Smooth muscle cell (in vitro differentiated cells): Measurements from ENCODE around the gene ECI2. TPM values are rescaled to one million over a fixed set of nuclear protein-coding genes. Genes with fewer than 3 reads are reported as not detected.

Source experiments
- DNase-seq: peaks from one replicate; lab custom pipeline; 2025; ENCODE audit not compliant: unreplicated experiment; lab: John Stamatoyannopoulos, UW
- H2AFZ ChIP-seq: fragments of 200-600 bp; sonication (generic); 2 replicates; pipeline ENCODE4 v1.6.0; 2016; ENCODE audit warnings: antibody characterized with exemption, low read depth, mild to moderate bottlenecking
- H3F3A ChIP-seq: fragments of 200-600 bp; sonication (generic); 2 replicates; pipeline ENCODE4 v1.6.0; 2017; ENCODE audit warnings: antibody characterized with exemption, low read depth
- H3K27ac ChIP-seq: fragments of 200-600 bp; sonication (generic); 2 replicates; pipeline ENCODE4 v1.5.1; 2016; ENCODE audit warnings: low read depth, mild to moderate bottlenecking
- H3K27me3 ChIP-seq: fragments of 200-600 bp; sonication (generic); 2 replicates; pipeline ENCODE4 v1.6.1; 2016; ENCODE audit warnings: low read depth, mild to moderate bottlenecking
- H3K36me3 ChIP-seq: fragments of 200-600 bp; sonication (generic); 2 replicates; pipeline ENCODE4 v1.5.1; 2016; ENCODE audit warnings: low read depth
- H3K4me1 ChIP-seq: fragments of 200-600 bp; sonication (generic); 2 replicates; pipeline ENCODE4 v1.5.1; 2016; ENCODE audit warnings: low read depth
- H3K4me2 ChIP-seq: fragments of 200-600 bp; sonication (generic); 2 replicates; pipeline ENCODE4 v1.6.0; 2016; ENCODE audit warnings: mild to moderate bottlenecking
- H3K4me3 ChIP-seq: fragments of 200-600 bp; sonication (generic); 2 replicates; pipeline ENCODE4 v1.5.1; 2016; ENCODE audit warnings: mild to moderate bottlenecking
- H3K79me2 ChIP-seq: fragments of 200-600 bp; sonication (generic); 2 replicates; pipeline ENCODE4 v1.6.0; 2016; ENCODE audit warnings: low read depth, mild to moderate bottlenecking
- H3K9ac ChIP-seq: fragments of 200-600 bp; sonication (generic); 2 replicates; pipeline ENCODE4 v1.6.0; 2016; ENCODE audit warnings: low read depth
- H3K9me3 ChIP-seq: fragments of 200-600 bp; sonication (generic); replicated peaks from 2 replicates; pipeline ENCODE4 v1.5.1; 2016; ENCODE audit warnings: low read depth
- H4K20me1 ChIP-seq: fragments of 200-600 bp; sonication (generic); 2 replicates; pipeline ENCODE4 v1.6.0; 2016; ENCODE audit warnings: low read depth
- WGBS: methylation state at CpG from one replicate; pipeline ENCODE4 v1.1.7; 2016; ENCODE audit warnings: low lambda C conversion rate; 5-methylcytosine and 5-hydroxymethylcytosine counted together
- polyA plus RNA-seq: library from polyadenylated mRNA; unstranded; fragments of >200 nt; fragmentation: Nextera tagmentation; extraction: Ambion mirVana; gene quantifications from 2 replicates; pipeline ENCODE4 v1.2.1, GENCODE V29; 2016
- total RNA-seq: library from RNA; depleted of rRNA; stranded (reverse); fragments of >200 nt; gene quantifications from 2 replicates; pipeline ENCODE4 v1.2.3, GENCODE V29; 2014
- TF ChIP-seq, protein P1 (sequence below): fragments of 200-600 bp; sonication (generic); IDR thresholded peaks from 2 replicates; pipeline ENCODE4 v1.5.1; 2017; ENCODE audit warnings: borderline replicate concordance, mild to moderate bottlenecking, antibody characterized with exemption; ENCODE audit not compliant: insufficient read depth, poor library complexity, severe bottlenecking

Gene ECI2
- total and polyA plus RNA-seq, 2 experiments from 2014 or later, result 62.0 to 69.8 TPM

DNA sequence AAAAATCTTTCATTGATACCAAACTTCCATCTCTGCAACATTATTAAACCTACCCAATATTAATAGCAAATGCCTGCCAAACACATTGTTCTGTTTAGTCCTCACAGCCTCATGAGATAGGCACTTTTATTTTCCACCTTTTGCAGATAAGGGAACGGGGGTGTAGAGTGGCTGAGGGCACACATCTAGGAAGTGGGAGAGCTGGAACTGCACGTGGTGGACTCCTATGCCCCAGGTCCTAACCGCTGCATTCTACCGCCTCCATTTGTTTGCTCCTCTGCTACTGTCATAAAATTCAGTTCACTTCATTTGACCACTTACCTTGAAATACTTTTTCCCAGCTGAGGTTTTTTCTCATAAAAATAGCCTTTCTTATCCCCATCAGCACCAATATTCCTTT is 64.0 kb downstream of the ECI2 start:
- no peak overlapping the region for H3K4me3 ChIP-seq
- WGBS, result 77% methylated on average over 4 of the region's 4 CpGs
- H3K9me3 ChIP-seq, result no peaks in the 10 kb centered on the region
- H3K27me3 ChIP-seq, result no peaks in the 10 kb centered on the region
- TF ChIP-seq, protein P1, sequence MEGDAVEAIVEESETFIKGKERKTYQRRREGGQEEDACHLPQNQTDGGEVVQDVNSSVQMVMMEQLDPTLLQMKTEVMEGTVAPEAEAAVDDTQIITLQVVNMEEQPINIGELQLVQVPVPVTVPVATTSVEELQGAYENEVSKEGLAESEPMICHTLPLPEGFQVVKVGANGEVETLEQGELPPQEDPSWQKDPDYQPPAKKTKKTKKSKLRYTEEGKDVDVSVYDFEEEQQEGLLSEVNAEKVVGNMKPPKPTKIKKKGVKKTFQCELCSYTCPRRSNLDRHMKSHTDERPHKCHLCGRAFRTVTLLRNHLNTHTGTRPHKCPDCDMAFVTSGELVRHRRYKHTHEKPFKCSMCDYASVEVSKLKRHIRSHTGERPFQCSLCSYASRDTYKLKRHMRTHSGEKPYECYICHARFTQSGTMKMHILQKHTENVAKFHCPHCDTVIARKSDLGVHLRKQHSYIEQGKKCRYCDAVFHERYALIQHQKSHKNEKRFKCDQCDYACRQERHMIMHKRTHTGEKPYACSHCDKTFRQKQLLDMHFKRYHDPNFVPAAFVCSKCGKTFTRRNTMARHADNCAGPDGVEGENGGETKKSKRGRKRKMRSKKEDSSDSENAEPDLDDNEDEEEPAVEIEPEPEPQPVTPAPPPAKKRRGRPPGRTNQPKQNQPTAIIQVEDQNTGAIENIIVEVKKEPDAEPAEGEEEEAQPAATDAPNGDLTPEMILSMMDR, result no peak
- no peaks in the 10 kb centered on the region for H4K20me1 ChIP-seq
- no peak for DNase-seq
- no peaks in the 10 kb centered on the region for H3K4me1 ChIP-seq
- H3K9ac ChIP-seq, result no peak overlapping the region
- H3F3A ChIP-seq, result no peaks in the 10 kb centered on the region
- H2AFZ ChIP-seq, result no peak overlapping the region
- H3K79me2 ChIP-seq, result no peaks in the 10 kb centered on the region
- no peak overlapping the region for H3K4me2 ChIP-seq
- H3K27ac ChIP-seq, result no peak overlapping the region
- H3K36me3 ChIP-seq, result no peaks in the 10 kb centered on the region

DNA sequence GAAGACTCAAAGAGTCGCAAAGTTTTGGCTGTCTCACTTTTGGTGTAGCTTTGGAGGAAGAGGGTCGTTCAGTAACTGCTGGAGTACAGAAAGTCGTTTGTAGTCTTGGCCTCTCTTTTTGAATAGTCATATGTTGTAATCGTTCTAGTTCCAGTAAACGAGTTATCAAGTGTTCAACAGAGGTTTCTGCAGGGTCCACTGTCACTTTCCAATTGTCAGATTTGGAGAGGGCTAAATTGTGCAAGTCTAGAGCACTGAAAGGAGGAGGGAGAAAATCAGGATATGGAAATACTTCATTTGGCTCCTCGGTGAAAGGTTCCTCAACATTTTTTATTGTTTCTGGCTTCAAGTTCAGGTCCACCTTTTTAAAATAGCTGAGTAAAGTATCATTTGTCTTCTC is 66.2 kb downstream of the ECI2 start:
- H3K36me3 ChIP-seq, result peaks cover 6% of the 10 kb centered on the region
- TF ChIP-seq, protein P1, result no peak
- H3K9me3 ChIP-seq, result no peaks in the 10 kb centered on the region
- no peak overlapping the region for H3K4me2 ChIP-seq
- 93% methylated on average over 6 of the region's 6 CpGs for WGBS
- no peak for DNase-seq
- no peak overlapping the region for H3K4me3 ChIP-seq
- no peak overlapping the region for H2AFZ ChIP-seq
- H3F3A ChIP-seq, result no peaks in the 10 kb centered on the region
- H3K9ac ChIP-seq, result no peak overlapping the region
- no peaks in the 10 kb centered on the region for H4K20me1 ChIP-seq
- no peaks in the 10 kb centered on the region for H3K79me2 ChIP-seq
- H3K4me1 ChIP-seq, result no peaks in the 10 kb centered on the region
- H3K27ac ChIP-seq, result no peak overlapping the region
- H3K27me3 ChIP-seq, result no peaks in the 10 kb centered on the region

DNA sequence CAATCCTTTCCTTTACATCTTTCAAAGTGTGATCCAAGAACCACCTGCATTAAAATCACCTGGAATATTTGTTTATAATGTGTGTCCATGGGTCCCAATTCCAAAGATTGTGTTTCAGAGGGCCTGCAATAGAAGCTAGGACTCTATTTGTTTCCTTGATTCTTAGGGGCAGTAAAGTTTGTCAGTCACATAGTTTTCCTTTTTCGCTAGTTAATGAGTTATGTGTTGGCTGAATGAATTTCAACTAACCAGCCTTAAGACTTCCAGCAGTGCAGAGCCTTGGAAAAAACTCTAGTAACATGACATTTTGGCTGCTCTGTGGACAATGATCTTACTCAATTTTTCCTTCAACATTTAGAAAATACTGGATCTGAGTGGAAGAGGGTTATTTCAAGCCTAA is 67.7 kb downstream of the ECI2 start:
- TF ChIP-seq, protein P1, result no peak
- Histone ChIP-seq H3K4me1 (no peaks in the 10 kb centered on the region), H3K27ac (no peak overlapping the region)

DNA sequence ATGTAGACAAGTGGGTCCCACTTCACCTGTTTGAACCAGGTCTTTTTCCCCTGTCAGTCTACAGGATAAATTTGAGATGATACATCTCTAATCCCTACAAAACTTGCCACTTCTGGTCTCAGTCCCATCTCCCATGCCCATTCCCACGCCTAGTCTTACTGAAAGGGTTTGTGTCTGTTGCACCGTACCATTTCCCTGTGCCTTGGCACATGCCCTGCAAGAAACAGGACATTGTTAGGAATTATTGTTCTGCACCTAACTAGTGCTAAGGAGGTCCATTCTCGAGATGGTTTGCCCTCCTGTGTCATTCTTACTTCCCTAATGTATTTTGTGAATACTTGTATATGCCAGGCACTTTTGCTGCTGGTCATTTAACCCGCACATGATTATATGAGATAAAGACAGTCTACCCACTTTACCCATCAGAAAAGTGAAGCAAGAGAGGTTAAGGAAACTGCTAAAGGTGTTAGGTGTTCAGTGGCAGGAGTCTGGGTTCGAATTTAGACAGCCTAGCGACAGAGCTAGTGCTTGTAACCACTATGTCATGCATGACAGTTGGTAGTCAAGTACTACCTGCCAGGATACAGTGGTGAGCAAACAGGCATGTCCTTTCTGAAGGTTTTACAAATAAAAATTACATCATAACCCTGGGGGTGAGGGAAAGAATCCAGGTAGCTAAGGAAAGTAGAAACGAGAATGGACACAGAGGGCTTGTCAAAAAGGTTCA is 69.2 kb downstream of the ECI2 start:
- no peaks in the 10 kb centered on the region for H3K27me3 ChIP-seq
- H3K36me3 ChIP-seq, result peaks cover 24% of the 10 kb centered on the region
- WGBS, result 88% methylated on average over 7 of the region's 7 CpGs
- H3K9ac ChIP-seq, result no peak overlapping the region
- TF ChIP-seq, protein P1, result no peak
- H3K79me2 ChIP-seq, result no peaks in the 10 kb centered on the region
- H3K4me1 ChIP-seq, result no peaks in the 10 kb centered on the region
- no peaks in the 10 kb centered on the region for H3F3A ChIP-seq
- H2AFZ ChIP-seq, result no peak overlapping the region
- no peak overlapping the region for H3K4me2 ChIP-seq
- no peaks in the 10 kb centered on the region for H3K9me3 ChIP-seq
- H4K20me1 ChIP-seq, result no peaks in the 10 kb centered on the region
- H3K4me3 ChIP-seq, result no peak overlapping the region
- no peak for DNase-seq
- H3K27ac ChIP-seq, result no peak overlapping the region

More for the DNA sequence above, 67.7 kb downstream of the ECI2 start:
- Histone ChIP-seq H3K4me3 (no peak overlapping the region), H3K36me3 (peaks cover 16% of the 10 kb centered on the region), H2AFZ (no peak overlapping the region), H3K4me2 (no peak overlapping the region), H3K27me3 (no peaks in the 10 kb centered on the region), H3F3A (no peaks in the 10 kb centered on the region), H4K20me1 (no peaks in the 10 kb centered on the region), H3K9ac (no peak overlapping the region), H3K79me2 (no peaks in the 10 kb centered on the region), H3K9me3 (no peaks in the 10 kb centered on the region)
- 78% methylated on average over 1 of the region's 1 CpG for WGBS
- no peak for DNase-seq
